Smooth muscle cell (in vitro differentiated cells): ENCODE results near the gene ELOB. TPM values are rescaled to one million over a fixed set of nuclear protein-coding genes. Genes with fewer than 3 reads are reported as not detected.

Experiments
- DNase-seq: peaks from one replicate; lab custom pipeline; 2025; ENCODE audit not compliant: unreplicated experiment; lab: John Stamatoyannopoulos, UW
- H2AFZ ChIP-seq: fragments of 200-600 bp; sonication (generic); 2 replicates; pipeline ENCODE4 v1.6.0; 2016; ENCODE audit warnings: antibody characterized with exemption, low read depth, mild to moderate bottlenecking
- H3F3A ChIP-seq: fragments of 200-600 bp; sonication (generic); 2 replicates; pipeline ENCODE4 v1.6.0; 2017; ENCODE audit warnings: antibody characterized with exemption, low read depth
- H3K27ac ChIP-seq: fragments of 200-600 bp; sonication (generic); 2 replicates; pipeline ENCODE4 v1.5.1; 2016; ENCODE audit warnings: low read depth, mild to moderate bottlenecking
- H3K27me3 ChIP-seq: fragments of 200-600 bp; sonication (generic); 2 replicates; pipeline ENCODE4 v1.6.1; 2016; ENCODE audit warnings: low read depth, mild to moderate bottlenecking
- H3K36me3 ChIP-seq: fragments of 200-600 bp; sonication (generic); 2 replicates; pipeline ENCODE4 v1.5.1; 2016; ENCODE audit warnings: low read depth
- H3K4me1 ChIP-seq: fragments of 200-600 bp; sonication (generic); 2 replicates; pipeline ENCODE4 v1.5.1; 2016; ENCODE audit warnings: low read depth
- H3K4me2 ChIP-seq: fragments of 200-600 bp; sonication (generic); 2 replicates; pipeline ENCODE4 v1.6.0; 2016; ENCODE audit warnings: mild to moderate bottlenecking
- H3K4me3 ChIP-seq: fragments of 200-600 bp; sonication (generic); 2 replicates; pipeline ENCODE4 v1.5.1; 2016; ENCODE audit warnings: mild to moderate bottlenecking
- H3K79me2 ChIP-seq: fragments of 200-600 bp; sonication (generic); 2 replicates; pipeline ENCODE4 v1.6.0; 2016; ENCODE audit warnings: low read depth, mild to moderate bottlenecking
- H3K9ac ChIP-seq: fragments of 200-600 bp; sonication (generic); 2 replicates; pipeline ENCODE4 v1.6.0; 2016; ENCODE audit warnings: low read depth
- H3K9me3 ChIP-seq: fragments of 200-600 bp; sonication (generic); replicated peaks from 2 replicates; pipeline ENCODE4 v1.5.1; 2016; ENCODE audit warnings: low read depth
- H4K20me1 ChIP-seq: fragments of 200-600 bp; sonication (generic); 2 replicates; pipeline ENCODE4 v1.6.0; 2016; ENCODE audit warnings: low read depth
- WGBS: methylation state at CpG from one replicate; pipeline ENCODE4 v1.1.7; 2016; ENCODE audit warnings: low lambda C conversion rate; 5-methylcytosine and 5-hydroxymethylcytosine counted together
- polyA plus RNA-seq: library from polyadenylated mRNA; unstranded; fragments of >200 nt; fragmentation: Nextera tagmentation; extraction: Ambion mirVana; gene quantifications from 2 replicates; pipeline ENCODE4 v1.2.1, GENCODE V29; 2016
- total RNA-seq: library from RNA; depleted of rRNA; stranded (reverse); fragments of >200 nt; gene quantifications from 2 replicates; pipeline ENCODE4 v1.2.3, GENCODE V29; 2014
- TF ChIP-seq, protein P1 (sequence below): fragments of 200-600 bp; sonication (generic); IDR thresholded peaks from 2 replicates; pipeline ENCODE4 v1.5.1; 2017; ENCODE audit warnings: borderline replicate concordance, mild to moderate bottlenecking, antibody characterized with exemption; ENCODE audit not compliant: insufficient read depth, poor library complexity, severe bottlenecking

The ELOB gene
- total and polyA plus RNA-seq, 2 experiments from 2014 or later = 709 to 1,090 TPM

DNA sequence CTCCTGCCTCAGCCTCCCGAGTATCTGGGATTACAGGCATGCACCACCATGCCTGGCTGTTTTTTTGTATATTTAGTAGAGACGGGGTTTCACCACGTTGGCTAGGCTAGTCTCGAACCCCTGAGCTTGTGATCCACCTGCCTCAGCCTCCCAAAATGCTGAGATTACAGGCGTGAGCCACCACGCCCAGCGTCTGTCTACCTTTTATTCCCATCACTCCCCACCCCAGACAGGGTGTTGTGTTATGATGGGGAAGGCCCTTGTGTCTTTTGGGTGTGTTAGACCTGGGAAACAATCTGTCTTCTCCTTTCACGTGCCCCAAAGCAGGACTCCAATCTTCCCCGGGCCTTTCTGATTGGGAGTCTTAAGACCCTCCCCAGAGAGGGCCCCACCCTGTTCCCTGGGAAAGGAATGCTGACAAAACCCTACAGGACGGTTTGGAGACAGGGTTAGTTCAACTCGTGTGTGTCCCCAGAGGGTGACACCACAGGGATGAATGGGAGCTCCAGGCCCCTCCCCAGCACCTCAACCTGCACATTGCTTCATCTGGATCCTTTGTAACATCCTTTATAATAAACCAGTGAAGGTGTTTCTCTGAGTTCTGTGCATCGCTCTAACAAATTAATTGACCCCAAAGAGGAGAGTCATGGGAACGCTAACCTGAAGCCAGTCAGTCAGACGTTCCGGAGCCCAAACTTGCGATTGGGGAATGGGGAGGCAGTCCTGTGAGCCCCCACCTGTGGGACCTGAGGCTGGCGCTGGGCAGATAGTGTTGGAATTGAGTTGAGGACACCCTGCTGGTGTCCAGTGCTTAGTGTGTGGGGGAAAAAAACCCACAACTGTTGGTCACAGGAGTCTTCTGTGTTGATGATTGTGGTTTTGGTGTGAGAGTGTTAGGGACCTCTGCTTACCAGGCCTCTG lies 3.2 kb upstream of the ELOB start:
- no peaks in the 10 kb centered on the region for H3K36me3 ChIP-seq
- no peak overlapping the region for H3K4me3 ChIP-seq
- TF ChIP-seq, protein P1, sequence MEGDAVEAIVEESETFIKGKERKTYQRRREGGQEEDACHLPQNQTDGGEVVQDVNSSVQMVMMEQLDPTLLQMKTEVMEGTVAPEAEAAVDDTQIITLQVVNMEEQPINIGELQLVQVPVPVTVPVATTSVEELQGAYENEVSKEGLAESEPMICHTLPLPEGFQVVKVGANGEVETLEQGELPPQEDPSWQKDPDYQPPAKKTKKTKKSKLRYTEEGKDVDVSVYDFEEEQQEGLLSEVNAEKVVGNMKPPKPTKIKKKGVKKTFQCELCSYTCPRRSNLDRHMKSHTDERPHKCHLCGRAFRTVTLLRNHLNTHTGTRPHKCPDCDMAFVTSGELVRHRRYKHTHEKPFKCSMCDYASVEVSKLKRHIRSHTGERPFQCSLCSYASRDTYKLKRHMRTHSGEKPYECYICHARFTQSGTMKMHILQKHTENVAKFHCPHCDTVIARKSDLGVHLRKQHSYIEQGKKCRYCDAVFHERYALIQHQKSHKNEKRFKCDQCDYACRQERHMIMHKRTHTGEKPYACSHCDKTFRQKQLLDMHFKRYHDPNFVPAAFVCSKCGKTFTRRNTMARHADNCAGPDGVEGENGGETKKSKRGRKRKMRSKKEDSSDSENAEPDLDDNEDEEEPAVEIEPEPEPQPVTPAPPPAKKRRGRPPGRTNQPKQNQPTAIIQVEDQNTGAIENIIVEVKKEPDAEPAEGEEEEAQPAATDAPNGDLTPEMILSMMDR = no peak
- no peaks in the 10 kb centered on the region for H3K27me3 ChIP-seq
- peaks cover 27% of the 10 kb centered on the region for H3K79me2 ChIP-seq
- DNase-seq = no peak
- H4K20me1 ChIP-seq = peaks cover 15% of the 10 kb centered on the region
- no peak overlapping the region for H2AFZ ChIP-seq
- peaks cover 15% of the 10 kb centered on the region for H3K4me1 ChIP-seq
- no peaks in the 10 kb centered on the region for H3K9me3 ChIP-seq
- no peak overlapping the region for H3K27ac ChIP-seq
- H3K4me2 ChIP-seq = no peak overlapping the region
- WGBS = 74% methylated on average over 17 of the region's 17 CpGs
- H3K9ac ChIP-seq = no peak overlapping the region
- peaks cover 6% of the 10 kb centered on the region for H3F3A ChIP-seq

DNA sequence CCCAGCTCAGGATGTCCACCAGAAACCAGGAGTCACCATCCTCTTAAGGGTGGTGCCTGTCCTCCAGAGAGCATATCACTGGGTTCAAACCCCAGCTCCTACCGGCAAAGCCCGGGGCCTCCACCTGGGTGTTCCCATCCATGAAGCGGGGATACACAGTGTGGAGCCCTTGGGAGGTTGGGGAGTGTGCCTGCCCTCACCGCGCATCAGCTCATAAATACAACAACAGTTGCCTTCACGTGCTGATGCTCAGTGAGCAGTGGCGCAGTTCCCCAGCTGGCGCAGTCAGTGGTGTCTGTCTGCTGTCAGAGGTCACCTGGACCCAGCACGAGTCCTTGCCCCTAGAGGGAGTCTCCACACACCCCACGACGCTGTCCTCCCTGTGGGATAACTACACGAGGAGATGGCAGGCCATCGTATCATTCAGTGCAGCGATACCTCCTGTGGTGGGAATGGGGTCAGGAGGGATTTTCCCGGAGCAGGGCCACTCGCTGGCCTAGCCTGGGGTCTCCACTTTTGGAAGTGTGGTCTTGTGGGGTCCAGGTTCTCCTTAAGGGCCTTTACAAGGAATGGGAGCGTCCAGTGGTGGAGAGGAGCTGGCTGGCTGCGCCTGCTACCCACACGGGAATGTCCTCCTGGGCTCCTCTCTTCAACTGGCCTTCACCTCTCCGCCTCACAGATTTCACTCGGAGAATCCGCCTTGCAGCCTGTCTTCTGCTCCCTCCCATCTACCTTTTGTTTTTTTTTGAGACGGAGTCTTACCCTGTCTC lies 2.3 kb upstream of the ELOB start:
- no peak overlapping the region for H3K27ac ChIP-seq
- TF ChIP-seq, protein P1 = no peak

GRCh38 chr16:2778630-2778958 lies 1.5 kb upstream of the ELOB start:
- no peaks in the 10 kb centered on the region for H3K36me3 ChIP-seq
- peaks cover 15% of the 10 kb centered on the region for H3F3A ChIP-seq
- H3K9ac ChIP-seq = peak overlapping the region; percentile 100
- H2AFZ ChIP-seq = no peak overlapping the region
- DNase-seq = no peak
- WGBS = 97% methylated on average over 12 of the region's 12 CpGs
- peak overlapping the region; percentile 100 for H3K27ac ChIP-seq
- TF ChIP-seq, protein P1 = no peak
- peaks cover 22% of the 10 kb centered on the region for H4K20me1 ChIP-seq
- peak overlapping the region; percentile 100 for H3K4me3 ChIP-seq
- no peaks in the 10 kb centered on the region for H3K9me3 ChIP-seq
- H3K79me2 ChIP-seq = peaks cover 38% of the 10 kb centered on the region
- peak overlapping the region; percentile 98 for H3K4me2 ChIP-seq
- H3K27me3 ChIP-seq = no peaks in the 10 kb centered on the region
- peaks cover 15% of the 10 kb centered on the region for H3K4me1 ChIP-seq

More for the DNA sequence above, 2.3 kb upstream of the ELOB start:
- Histone ChIP-seq H3K4me3 (no peak overlapping the region), H2AFZ (no peak overlapping the region), H3K4me1 (peaks cover 15% of the 10 kb centered on the region), H3K4me2 (no peak overlapping the region), H3K27me3 (no peaks in the 10 kb centered on the region), H3K9me3 (no peaks in the 10 kb centered on the region), H3K9ac (no peak overlapping the region), H3K36me3 (no peaks in the 10 kb centered on the region), H3F3A (peaks cover 10% of the 10 kb centered on the region), H3K79me2 (peaks cover 33% of the 10 kb centered on the region), H4K20me1 (peaks cover 16% of the 10 kb centered on the region)
- DNase-seq = no peak
- 95% methylated on average over 23 of the region's 23 CpGs for WGBS
